Stimulated activated CD4-positive, alpha-beta T cell treated with anti-CD3 and anti-CD28 coated beads, Interleukin-4, amount 100 ng/mL, for 1 hour (primary cell): ENCODE results near the gene GRM4.

Source experiments
- DNase-seq: peaks from one replicate; pipeline ENCODE4 v3.0.0-alpha.2; 2020

GRM4 gene

GRCh38 chr6:33975661-33976436 is 170.0 kb downstream of the GRM4 start:
- DNase-seq, result no peak

GRCh38 chr6:33974471-33974870 is 171.4 kb downstream of the GRM4 start:
- DNase-seq, result no peak

- DNase-seq, result no peak
Measured at GRCh38 chr6:33974030-33974429, 171.9 kb downstream of the GRM4 start.

- DNase-seq, result no peak
Measured at GRCh38 chr6:33971580-33971979, 174.3 kb downstream of the GRM4 start.
